OCI-LY7 (cell line): Measurements from ENCODE around the gene MYH11. TPM values are rescaled to one million over a fixed set of nuclear protein-coding genes. Genes with fewer than 3 reads are reported as not detected.

Source experiments
- BruUV-seq: library from RNA; stranded (reverse); fragments of 400-500 nt; replicated peaks from 2 replicates; lab custom pipeline; 2021; lab: Mats Ljungman, UMichigan
- CTCF ChIA-PET: fragments of 300-600 bp; sonication (Branson Sonifier 250); formaldehyde crosslinking; loops from one replicate; lab custom pipeline; 2022; ENCODE audit warnings: antibody characterized with exemption; ENCODE audit not compliant: unreplicated experiment; lab: Charles Lee
- POLR2A ChIA-PET: fragments of 300-600 bp; sonication (Branson Sonifier 250); formaldehyde crosslinking; loops from one replicate; lab custom pipeline; 2022; ENCODE audit warnings: antibody characterized with exemption; lab: Charles Lee
- DNase-seq: peaks from one replicate; pipeline ENCODE4 v3.0.0-alpha.2; 2015; ENCODE audit warnings: low spot score
- H2AFZ ChIP-seq: fragments of 200-600 bp; sonication (generic), shearing (Covaris generic); 2 replicates; pipeline ENCODE4 v1.6.1; 2014; ENCODE audit warnings: mild to moderate bottlenecking, antibody characterized with exemption, low read length, moderate library complexity
- H3K27ac ChIP-seq: fragments of 200-600 bp; sonication (generic); 2 replicates; pipeline ENCODE4 v1.5.1; 2014; ENCODE audit warnings: mixed run types, low read depth, mild to moderate bottlenecking, moderate library complexity, low read length, inconsistent platforms; ENCODE audit not compliant: poor library complexity, severe bottlenecking
- H3K36me3 ChIP-seq: fragments of 200-600 bp; sonication (generic); 2 replicates; pipeline ENCODE4 v1.6.1; 2014; ENCODE audit warnings: mild to moderate bottlenecking, antibody characterized with exemption, low read length, moderate library complexity, mixed read lengths; ENCODE audit not compliant: insufficient read depth
- H3K4me1 ChIP-seq: fragments of 200-600 bp; sonication (generic); 2 replicates; pipeline ENCODE4 v1.5.1; 2014; ENCODE audit warnings: mild to moderate bottlenecking, low read length; ENCODE audit not compliant: insufficient read depth, poor library complexity, severe bottlenecking
- H3K4me2 ChIP-seq: fragments of 200-600 bp; sonication (generic); 2 replicates; pipeline ENCODE4 v1.6.1; 2014; ENCODE audit warnings: mild to moderate bottlenecking, low read length
- H3K4me3 ChIP-seq: fragments of 200-600 bp; sonication (generic); 2 replicates; pipeline ENCODE4 v1.5.1; 2014; ENCODE audit warnings: mild to moderate bottlenecking, low read depth, low read length; ENCODE audit not compliant: poor library complexity, severe bottlenecking
- H3K79me2 ChIP-seq: fragments of 200-600 bp; sonication (generic); 2 replicates; pipeline ENCODE4 v1.6.1; 2016; ENCODE audit warnings: low read depth, mild to moderate bottlenecking, low read length, moderate library complexity, mixed read lengths; ENCODE audit not compliant: insufficient read depth
- H3K9me2 ChIP-seq: fragments of 200-600 bp; sonication (generic); 2 replicates; pipeline ENCODE4 v1.6.1; 2016; ENCODE audit warnings: mild to moderate bottlenecking, low read length, mixed read lengths; ENCODE audit not compliant: insufficient read depth
- H3K9me3 ChIP-seq: fragments of 200-600 bp; sonication (generic); 2 replicates; pipeline ENCODE4 v1.6.1; 2014; ENCODE audit warnings: mild to moderate bottlenecking, mixed run types, low read length, mixed read lengths
- H4K20me1 ChIP-seq: fragments of 200-600 bp; sonication (generic); 2 replicates; pipeline ENCODE4 v1.6.1; 2014; ENCODE audit warnings: mild to moderate bottlenecking, antibody characterized with exemption, low read length, moderate library complexity, mixed read lengths; ENCODE audit not compliant: insufficient read depth
- EZH2phosphoT487 ChIP-seq: fragments of 200-600 bp; sonication (generic); IDR thresholded peaks from 2 replicates; pipeline ENCODE4 v1.6.1; 2018; ENCODE audit warnings: low read depth, borderline replicate concordance, mild to moderate bottlenecking, mixed run types, antibody characterized with exemption, low read length, moderate library complexity, mixed read lengths
- intact Hi-C: fragments of 100-400 bp; cut with micrococcal nuclease; formaldehyde crosslinking; loops from one replicate; pipeline ENCODE4 v1.10.0; 2022; ENCODE audit not compliant: unreplicated experiment
- total RNA-seq, 2 experiments: library from RNA; depleted of rRNA in 1 of 2; stranded (reverse); fragments of >200 nt in 1 of 2; shearing (Covaris generic) in 1 of 2; gene quantifications; 2 replicates each; pipeline ENCODE4 v1.2.3, GENCODE V29; 2014 to 2022
- TF ChIP-seq, protein P1 (sequence below): fragments of 200-600 bp; sonication (generic); conservative IDR thresholded peaks from 2 replicates; pipeline ENCODE4 v1.5.1; 2014; ENCODE audit warnings: mild to moderate bottlenecking, antibody characterized with exemption, low read length, moderate library complexity, mixed read lengths

MYH11 gene
- total RNA-seq, 2 experiments from 2014 or later = 5.7 to 33.8 TPM

DNA sequence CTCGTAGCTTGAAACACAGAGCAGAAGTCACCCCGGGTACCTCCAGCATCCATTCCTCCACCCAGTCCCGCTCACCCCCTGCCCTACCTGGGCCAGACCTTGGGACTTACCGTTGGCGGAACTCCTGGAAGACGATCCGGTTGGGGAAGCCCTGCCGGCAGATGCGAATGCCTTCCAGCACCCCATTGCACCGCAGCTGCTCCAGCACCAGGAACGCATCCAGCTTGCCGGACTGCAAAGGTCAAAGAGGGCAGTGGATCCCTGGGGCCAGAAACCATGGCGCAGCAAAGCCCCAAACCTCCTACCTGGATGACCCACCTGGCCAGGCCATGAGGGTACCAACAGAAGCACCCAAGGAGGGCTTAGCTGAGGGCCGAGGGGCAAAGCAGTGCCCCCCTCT lies 108.9 kb downstream of the MYH11 start:
- Histone ChIP-seq H3K9me2 (no peaks in the 10 kb centered on the region), H2AFZ (no peak overlapping the region), H4K20me1 (no peaks in the 10 kb centered on the region), H3K27ac (no peak overlapping the region), H3K9me3 (no peaks in the 10 kb centered on the region), H3K79me2 (no peaks in the 10 kb centered on the region), H3K4me3 (no peak overlapping the region), H3K4me2 (no peak overlapping the region), H3K4me1 (no peaks in the 10 kb centered on the region), H3K36me3 (no peaks in the 10 kb centered on the region; the same call in 1 of the 2 replicates)
- no peak for TF ChIP-seq EZH2phosphoT487
- TF ChIP-seq, protein P1, sequence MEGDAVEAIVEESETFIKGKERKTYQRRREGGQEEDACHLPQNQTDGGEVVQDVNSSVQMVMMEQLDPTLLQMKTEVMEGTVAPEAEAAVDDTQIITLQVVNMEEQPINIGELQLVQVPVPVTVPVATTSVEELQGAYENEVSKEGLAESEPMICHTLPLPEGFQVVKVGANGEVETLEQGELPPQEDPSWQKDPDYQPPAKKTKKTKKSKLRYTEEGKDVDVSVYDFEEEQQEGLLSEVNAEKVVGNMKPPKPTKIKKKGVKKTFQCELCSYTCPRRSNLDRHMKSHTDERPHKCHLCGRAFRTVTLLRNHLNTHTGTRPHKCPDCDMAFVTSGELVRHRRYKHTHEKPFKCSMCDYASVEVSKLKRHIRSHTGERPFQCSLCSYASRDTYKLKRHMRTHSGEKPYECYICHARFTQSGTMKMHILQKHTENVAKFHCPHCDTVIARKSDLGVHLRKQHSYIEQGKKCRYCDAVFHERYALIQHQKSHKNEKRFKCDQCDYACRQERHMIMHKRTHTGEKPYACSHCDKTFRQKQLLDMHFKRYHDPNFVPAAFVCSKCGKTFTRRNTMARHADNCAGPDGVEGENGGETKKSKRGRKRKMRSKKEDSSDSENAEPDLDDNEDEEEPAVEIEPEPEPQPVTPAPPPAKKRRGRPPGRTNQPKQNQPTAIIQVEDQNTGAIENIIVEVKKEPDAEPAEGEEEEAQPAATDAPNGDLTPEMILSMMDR = no peak
- CTCF ChIA-PET = no interaction called here
- BruUV-seq = no TSS peak
- POLR2A ChIA-PET = no interaction called here
- no peak for DNase-seq
- intact Hi-C loops = no loop called here

DNA sequence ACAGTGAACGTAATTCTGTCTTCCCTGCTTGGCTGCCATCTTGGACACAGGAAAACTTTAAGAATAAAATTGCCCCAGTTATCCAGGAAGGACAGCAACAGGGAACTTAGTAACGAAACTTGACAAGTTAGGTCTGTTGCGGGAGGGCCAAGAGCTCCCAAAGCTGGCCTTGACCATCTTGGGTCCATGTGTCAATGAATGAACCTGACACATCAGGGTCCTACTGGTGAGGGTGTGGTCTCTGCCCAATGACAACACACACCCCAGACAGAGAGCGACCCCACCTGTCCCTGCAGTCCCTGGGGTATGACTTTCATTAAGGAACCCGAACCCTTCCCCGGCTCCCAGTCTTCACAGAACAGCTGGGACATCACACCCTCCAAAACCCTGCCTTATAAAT lies 110.5 kb downstream of the MYH11 start:
- peaks cover 7% of the 10 kb centered on the region for H3K4me1 ChIP-seq
- no peaks in the 10 kb centered on the region for H3K9me3 ChIP-seq
- H3K4me2 ChIP-seq = no peak overlapping the region
- no peak overlapping the region for H2AFZ ChIP-seq
- H3K4me3 ChIP-seq = no peak overlapping the region
- no peak for DNase-seq
- no peaks in the 10 kb centered on the region for H3K79me2 ChIP-seq
- no peaks in the 10 kb centered on the region for H3K9me2 ChIP-seq
- H3K27ac ChIP-seq = no peak overlapping the region
- intact Hi-C loops = no loop called here
- BruUV-seq = no TSS peak
- peaks cover 2% of the 10 kb centered on the region for H3K36me3 ChIP-seq
- no peak for TF ChIP-seq EZH2phosphoT487
- TF ChIP-seq, protein P1 = no peak
- no peaks in the 10 kb centered on the region for H4K20me1 ChIP-seq
- ChIA-PET POLR2A (no interaction called here), CTCF (no interaction called here)

DNA sequence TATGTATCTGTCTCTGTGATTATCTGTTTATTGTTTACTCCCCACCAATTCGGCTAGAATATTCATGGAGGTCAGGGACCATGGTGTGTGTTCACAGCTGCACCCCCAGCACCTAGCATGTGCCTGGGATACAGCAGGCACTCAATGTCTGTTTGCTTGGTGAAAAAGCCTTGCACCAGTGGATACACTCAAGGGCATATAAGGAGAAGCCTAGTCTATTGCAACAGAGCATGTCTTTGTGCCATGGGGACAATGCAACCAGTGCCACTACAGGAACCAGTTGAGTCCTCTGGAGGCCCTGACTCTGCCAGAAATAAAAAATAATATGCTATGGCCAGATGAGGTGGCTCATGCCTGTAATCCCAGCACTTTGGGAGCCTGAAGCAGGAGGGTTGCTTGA lies 113.2 kb downstream of the MYH11 start:
- no peaks in the 10 kb centered on the region for H3K79me2 ChIP-seq
- no peak overlapping the region for H3K27ac ChIP-seq
- H4K20me1 ChIP-seq = no peaks in the 10 kb centered on the region
- intact Hi-C loops = no loop called here
- H3K9me3 ChIP-seq = no peaks in the 10 kb centered on the region
- H3K4me3 ChIP-seq = no peak overlapping the region
- peaks cover 8% of the 10 kb centered on the region for H3K4me1 ChIP-seq
- H3K4me2 ChIP-seq = no peak overlapping the region
- H3K9me2 ChIP-seq = no peaks in the 10 kb centered on the region
- H2AFZ ChIP-seq = no peak overlapping the region
- POLR2A ChIA-PET = no interaction called here
- CTCF ChIA-PET = no interaction called here
- peaks cover 11% of the 10 kb centered on the region for H3K36me3 ChIP-seq
- no peak for TF ChIP-seq EZH2phosphoT487
- TF ChIP-seq, protein P1 = no peak
- DNase-seq = no peak
- BruUV-seq = no TSS peak
